Endothelial cell (in vitro differentiated cells): Measurements from ENCODE around the gene WDR36. TPM values are rescaled to one million over a fixed set of nuclear protein-coding genes. Genes with fewer than 3 reads are reported as not detected.

Source experiments
- DNase-seq: peaks from one replicate; pipeline ENCODE4 v3.0.0; 2021; ENCODE audit warnings: low spot score
- H3K27ac Mint-ChIP-seq: one replicate; pipeline ENCODE4 v1.8.0; 2021; ENCODE audit warnings: mixed read lengths, inconsistent platforms; ENCODE audit not compliant: unreplicated experiment
- H3K27me3 Mint-ChIP-seq: one replicate; pipeline ENCODE4 v1.8.0; 2021; ENCODE audit warnings: mild to moderate bottlenecking, moderate library complexity, mixed read lengths, inconsistent platforms; ENCODE audit not compliant: unreplicated experiment
- H3K36me3 Mint-ChIP-seq: one replicate; pipeline ENCODE4 v1.8.0; 2021; ENCODE audit warnings: mild to moderate bottlenecking, low read depth, mixed read lengths, inconsistent platforms; ENCODE audit not compliant: unreplicated experiment
- H3K4me1 Mint-ChIP-seq: one replicate; pipeline ENCODE4 v1.8.0; 2021; ENCODE audit warnings: mild to moderate bottlenecking, mixed read lengths, inconsistent platforms; ENCODE audit not compliant: unreplicated experiment
- H3K4me3 Mint-ChIP-seq: one replicate; pipeline ENCODE4 v1.8.0; 2021; ENCODE audit warnings: mild to moderate bottlenecking, mixed read lengths, inconsistent platforms; ENCODE audit not compliant: unreplicated experiment
- H3K9me3 Mint-ChIP-seq: one replicate; pipeline ENCODE4 v1.8.0; 2021; ENCODE audit warnings: mixed read lengths, inconsistent platforms; ENCODE audit not compliant: unreplicated experiment
- total RNA-seq: library from RNA; stranded (reverse); fragmentation: NEBNext Ultra II Directional; extraction: Animal tissue kit (Norgen Biotek cat#: 25700); gene quantifications from one replicate; pipeline ENCODE4 v1.2.1, GENCODE V29; 2021; ENCODE audit not compliant: unreplicated experiment
- TF ChIP-seq, protein P1 (sequence below): fragments of 200-600 bp; sonication (generic); IDR thresholded peaks from one replicate; pipeline ENCODE4 v1.5.0; 2021; ENCODE audit warnings: antibody characterized with exemption; ENCODE audit not compliant: unreplicated experiment

WDR36 gene
- total RNA-seq, 1 donor from 2014 or later = 25.2 TPM

DNA sequence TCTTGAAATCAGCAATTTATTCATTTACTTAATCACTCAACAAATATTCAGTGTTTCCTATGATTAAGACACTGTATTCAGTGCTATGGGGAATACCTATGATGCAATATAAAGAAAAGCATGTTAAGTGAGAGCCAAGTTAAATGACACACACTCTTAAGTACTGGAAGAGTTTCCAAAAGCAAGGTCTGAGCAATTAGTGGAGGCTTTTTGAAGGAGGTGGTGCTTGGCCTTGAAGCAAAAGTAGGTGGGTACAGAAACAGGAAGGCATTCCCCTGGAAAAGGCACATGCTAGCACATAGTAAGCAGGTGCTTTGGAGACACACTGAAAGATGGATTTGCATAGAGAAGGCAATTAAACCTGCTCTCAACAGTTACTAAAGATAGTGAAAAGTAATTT lies 16.6 kb upstream of the WDR36 start:
- Mint-ChIP-seq H3K4me1 (peaks cover 3% of the 10 kb centered on the region), H3K27me3 (peaks cover 5% of the 10 kb centered on the region), H3K4me3 (no peak overlapping the region), H3K36me3 (no peaks in the 10 kb centered on the region), H3K27ac (no peak overlapping the region), H3K9me3 (no peaks in the 10 kb centered on the region)
- TF ChIP-seq, protein P1, sequence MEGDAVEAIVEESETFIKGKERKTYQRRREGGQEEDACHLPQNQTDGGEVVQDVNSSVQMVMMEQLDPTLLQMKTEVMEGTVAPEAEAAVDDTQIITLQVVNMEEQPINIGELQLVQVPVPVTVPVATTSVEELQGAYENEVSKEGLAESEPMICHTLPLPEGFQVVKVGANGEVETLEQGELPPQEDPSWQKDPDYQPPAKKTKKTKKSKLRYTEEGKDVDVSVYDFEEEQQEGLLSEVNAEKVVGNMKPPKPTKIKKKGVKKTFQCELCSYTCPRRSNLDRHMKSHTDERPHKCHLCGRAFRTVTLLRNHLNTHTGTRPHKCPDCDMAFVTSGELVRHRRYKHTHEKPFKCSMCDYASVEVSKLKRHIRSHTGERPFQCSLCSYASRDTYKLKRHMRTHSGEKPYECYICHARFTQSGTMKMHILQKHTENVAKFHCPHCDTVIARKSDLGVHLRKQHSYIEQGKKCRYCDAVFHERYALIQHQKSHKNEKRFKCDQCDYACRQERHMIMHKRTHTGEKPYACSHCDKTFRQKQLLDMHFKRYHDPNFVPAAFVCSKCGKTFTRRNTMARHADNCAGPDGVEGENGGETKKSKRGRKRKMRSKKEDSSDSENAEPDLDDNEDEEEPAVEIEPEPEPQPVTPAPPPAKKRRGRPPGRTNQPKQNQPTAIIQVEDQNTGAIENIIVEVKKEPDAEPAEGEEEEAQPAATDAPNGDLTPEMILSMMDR = no peak
- DNase-seq = no peak

DNA sequence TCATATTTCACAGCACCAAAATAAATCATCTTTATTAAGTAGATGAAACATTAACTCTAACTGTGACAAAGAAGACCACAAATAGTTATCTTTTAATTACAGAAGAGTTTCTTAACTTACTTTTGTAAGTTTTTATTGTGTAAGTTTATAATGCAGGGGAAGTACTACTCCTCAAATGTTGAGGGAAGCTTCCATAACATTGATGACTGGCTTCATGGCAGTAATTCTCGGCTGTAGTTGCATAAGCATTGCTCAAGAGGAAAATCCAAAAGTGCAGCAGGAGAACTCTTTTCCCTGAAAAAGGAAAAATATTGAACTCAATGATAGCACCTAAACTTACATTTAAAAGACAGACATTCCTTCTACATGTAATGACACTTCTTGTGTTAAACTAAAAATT lies 16.1 kb upstream of the WDR36 start:
- H3K27me3 Mint-ChIP-seq = peaks cover 5% of the 10 kb centered on the region
- no peak overlapping the region for H3K4me3 Mint-ChIP-seq
- DNase-seq = no peak
- H3K27ac Mint-ChIP-seq = no peak overlapping the region
- H3K4me1 Mint-ChIP-seq = peaks cover 3% of the 10 kb centered on the region
- no peaks in the 10 kb centered on the region for H3K9me3 Mint-ChIP-seq
- H3K36me3 Mint-ChIP-seq = no peaks in the 10 kb centered on the region
- TF ChIP-seq, protein P1 = no peak

DNA sequence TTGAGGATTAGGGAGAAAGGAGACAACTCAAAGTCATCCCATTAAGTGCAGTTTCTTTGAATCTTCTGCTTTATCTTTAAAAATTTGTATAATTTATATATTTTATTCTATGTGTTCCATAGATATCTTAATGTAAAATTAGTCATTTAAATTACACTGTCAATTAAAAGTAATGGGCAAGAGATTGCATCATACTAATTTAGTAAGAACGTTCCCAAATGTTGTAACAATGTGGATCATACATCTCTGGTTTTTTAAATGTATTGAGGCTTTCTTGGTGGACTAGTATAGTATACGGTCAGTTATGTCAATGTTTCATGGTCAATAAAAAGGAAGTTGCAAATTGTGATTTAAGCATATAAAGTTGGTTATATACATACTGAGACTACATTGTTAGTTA lies 14.5 kb upstream of the WDR36 start:
- Mint-ChIP-seq H3K4me3 (no peak overlapping the region), H3K27me3 (peaks cover 2% of the 10 kb centered on the region), H3K9me3 (no peaks in the 10 kb centered on the region), H3K36me3 (no peaks in the 10 kb centered on the region), H3K27ac (no peak overlapping the region), H3K4me1 (peaks cover 8% of the 10 kb centered on the region)
- TF ChIP-seq, protein P1 = no peak
- no peak for DNase-seq

DNA sequence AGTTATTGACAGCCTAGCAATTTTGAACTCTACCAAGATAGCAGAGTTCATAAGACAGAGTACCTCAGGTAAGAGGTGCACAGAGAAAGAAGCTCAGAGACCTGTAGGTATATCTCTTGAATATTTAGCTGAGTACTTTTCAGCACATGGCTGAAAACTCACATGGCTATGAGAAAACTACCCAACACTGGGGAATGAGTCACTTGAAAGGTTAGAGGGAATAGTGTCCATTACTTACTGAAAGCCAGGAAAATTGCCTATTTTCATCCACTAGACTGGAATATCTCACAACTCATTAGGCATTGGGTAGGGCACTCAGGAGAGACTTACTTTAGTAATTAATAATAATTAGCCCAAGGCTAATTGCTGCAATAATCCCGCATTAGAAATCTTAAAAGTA lies 12.3 kb upstream of the WDR36 start:
- Mint-ChIP-seq H3K36me3 (no peaks in the 10 kb centered on the region), H3K4me3 (no peak overlapping the region), H3K4me1 (peaks cover 6% of the 10 kb centered on the region), H3K27ac (no peak overlapping the region), H3K9me3 (no peaks in the 10 kb centered on the region), H3K27me3 (no peaks in the 10 kb centered on the region)
- DNase-seq = no peak
- TF ChIP-seq, protein P1 = no peak

DNA sequence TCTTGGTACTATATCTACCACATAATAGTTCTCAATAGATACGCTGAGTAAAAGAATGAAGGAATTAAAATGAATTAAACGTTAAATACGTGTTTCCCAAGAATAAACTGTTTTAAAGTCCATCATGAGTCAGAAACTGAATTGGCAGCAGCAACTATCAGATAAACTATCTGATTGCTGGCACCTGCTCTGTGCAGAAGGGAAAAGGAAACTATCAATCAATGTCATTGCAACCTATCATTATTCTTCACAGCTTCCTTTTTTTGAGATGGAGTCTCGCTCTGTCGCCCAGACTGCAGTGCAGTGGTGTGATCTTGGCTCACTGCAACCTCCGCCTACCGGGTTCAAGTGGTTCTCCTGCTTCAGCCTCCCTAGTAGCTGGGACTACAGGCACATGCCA lies 8.8 kb upstream of the WDR36 start:
- H3K4me3 Mint-ChIP-seq = no peak overlapping the region
- H3K36me3 Mint-ChIP-seq = no peaks in the 10 kb centered on the region
- H3K4me1 Mint-ChIP-seq = peaks cover 6% of the 10 kb centered on the region
- no peak overlapping the region for H3K27ac Mint-ChIP-seq
- H3K9me3 Mint-ChIP-seq = no peaks in the 10 kb centered on the region
- TF ChIP-seq, protein P1 = no peak
- H3K27me3 Mint-ChIP-seq = no peaks in the 10 kb centered on the region
- DNase-seq = no peak
